Fibroblast of skin of left biceps (primary cell): Measurements from ENCODE around the gene AOX1.
"Not testable (repeated sequence)": the region's sequence is repeated elsewhere in the genome, so short reads cannot be mapped to it uniquely, and the experiment has no call there.

Experiments
- DNase-seq, 2 experiments: peaks; one replicate each; pipeline ENCODE4 v3.0.0-alpha.2; 2013; ENCODE audit warnings: low read depth in 2 of 2

AOX1 gene

GRCh38 chr2:200585730-200586643 lies at the start of gene AOX1:
AOX1 (plus strand) TSS chr2:200586014; CDS start chr2:200586109, 95 bp downstream.
- no peak for DNase-seq

GRCh38 chr2:200538139-200538538 lies 47.7 kb upstream of the AOX1 start:
- DNase-seq: no peak

GRCh38 chr2:200540793-200541192 lies 45.0 kb upstream of the AOX1 start:
- DNase-seq: no peak

- DNase-seq: not testable (repeated sequence)
Observed at GRCh38 chr2:200566596-200566995, 19.2 kb upstream of the AOX1 start.

- no peak for DNase-seq
Observed at GRCh38 chr2:200567932-200568331, 17.9 kb upstream of the AOX1 start.

GRCh38 chr2:200575957-200576356 lies 9.9 kb upstream of the AOX1 start:
- no peak for DNase-seq

GRCh38 chr2:200577027-200577426 lies 8.8 kb upstream of the AOX1 start:
- DNase-seq: no peak

- no peak for DNase-seq
Observed at GRCh38 chr2:200578778-200579177, 7.0 kb upstream of the AOX1 start.

- DNase-seq: no peak
Observed at GRCh38 chr2:200584639-200585038, 1.2 kb upstream of the AOX1 start.

- no peak for DNase-seq
Observed at GRCh38 chr2:200585340-200585729, 479 bp upstream of the AOX1 start.

GRCh38 chr2:200586644-200586975 lies 796 bp downstream of the AOX1 start:
- no peak for DNase-seq

GRCh38 chr2:200587007-200587616 lies 1.3 kb downstream of the AOX1 start:
- DNase-seq: no peak

GRCh38 chr2:200588076-200588678 lies 2.4 kb downstream of the AOX1 start:
- no peak for DNase-seq

GRCh38 chr2:200590090-200590489 lies 4.3 kb downstream of the AOX1 start:
- no peak for DNase-seq

- no peak for DNase-seq
Observed at GRCh38 chr2:200591308-200591707, 5.5 kb downstream of the AOX1 start.

GRCh38 chr2:200592406-200593075 lies 6.7 kb downstream of the AOX1 start:
- no peak for DNase-seq

GRCh38 chr2:200593905-200594304 lies 8.1 kb downstream of the AOX1 start:
- no peak for DNase-seq

- no peak for DNase-seq
Observed at GRCh38 chr2:200595913-200596312, 10.1 kb downstream of the AOX1 start.

GRCh38 chr2:200596774-200597570 lies 11.2 kb downstream of the AOX1 start:
- DNase-seq: no peak

GRCh38 chr2:200599206-200599605 lies 13.4 kb downstream of the AOX1 start:
- DNase-seq: no peak

- no peak for DNase-seq
Observed at GRCh38 chr2:200600549-200601225, 14.9 kb downstream of the AOX1 start.
